H1 (cell line): Measurements from ENCODE around the gene AQP2. TPM values are rescaled to one million over a fixed set of nuclear protein-coding genes. Genes with fewer than 3 reads are reported as not detected.

Source experiments
- CTCF ChIA-PET: fragments of 300-600 bp; sonication (Branson Sonifier 250); formaldehyde crosslinking; loops from one replicate; lab custom pipeline; 2021; ENCODE audit not compliant: partially characterized antibody; lab: Charles Lee
- POLR2A ChIA-PET: fragments of 300-600 bp; sonication (Branson Sonifier 250); formaldehyde crosslinking; loops from one replicate; lab custom pipeline; 2021; ENCODE audit warnings: inconsistent platforms; ENCODE audit not compliant: partially characterized antibody; lab: Charles Lee
- DNase-seq, 2 experiments: peaks; one replicate each; pipeline versions ENCODE4 v3.0.0 to v3.0.0-alpha.2; 2010 to 2022; ENCODE audit warnings: low spot score in 2 of 2, low read depth in 1 of 2, mixed read lengths in 1 of 2
- FAIRE-seq: peaks from 2 replicates; lab custom pipeline; 2011; peaks lifted over from hg19 to GRCh38; lab: Jason Lieb, UNC
- H2AFZ ChIP-seq: 2 replicates; pipeline ENCODE4 v1.8.1; 2012; ENCODE audit warnings: low read length, inconsistent platforms
- H2AK5ac ChIP-seq: 2 replicates; pipeline ENCODE4 v1.6.1; 2013; ENCODE audit warnings: low read depth, low read length
- H2BK120ac ChIP-seq: replicated peaks from 2 replicates; pipeline ENCODE3; 2013; ENCODE audit warnings: low read depth, low read length, inconsistent platforms
- H2BK12ac ChIP-seq: 2 replicates; pipeline ENCODE4 v1.6.1; 2013; ENCODE audit warnings: low read depth, low read length
- H2BK15ac ChIP-seq: 2 replicates; pipeline ENCODE4 v1.6.1; 2013; ENCODE audit warnings: low read length
- H2BK20ac ChIP-seq: 2 replicates; pipeline ENCODE4 v1.6.1; 2013; ENCODE audit warnings: low read length
- H2BK5ac ChIP-seq: 2 replicates; pipeline ENCODE4 v1.6.1; 2013; ENCODE audit warnings: low read depth, low read length
- H3K14ac ChIP-seq: 2 replicates; pipeline ENCODE4 v1.6.1; 2013; ENCODE audit warnings: inconsistent platforms; ENCODE audit not compliant: insufficient read length
- H3K18ac ChIP-seq: 2 replicates; pipeline ENCODE4 v1.6.1; 2013; ENCODE audit warnings: low read length; ENCODE audit errors: extremely low read depth
- H3K23ac ChIP-seq: 2 replicates; pipeline ENCODE4 v1.6.1; 2013; ENCODE audit warnings: inconsistent platforms; ENCODE audit not compliant: insufficient read length
- H3K23me2 ChIP-seq: 2 replicates; pipeline ENCODE4 v1.6.1; 2013; ENCODE audit warnings: low read depth, low read length
- H3K27ac ChIP-seq: 2 replicates; pipeline ENCODE4 v1.6.1; 2011; ENCODE audit warnings: low read depth, low read length, inconsistent platforms
- H3K27me3 ChIP-seq, 4 experiments: replicated peaks in 1 of 4; 1 replicate in 1 of 4; 2 replicates in 3 of 4; pipeline versions ENCODE4 v1.6.1 to v1.8.1; 2011 to 2013; ENCODE audit warnings: low read length in 3 of 4, mild to moderate bottlenecking in 3 of 4, inconsistent platforms in 2 of 4, mixed read lengths in 2 of 4, moderate library complexity in 1 of 4; ENCODE audit not compliant: control insufficient read depth in 3 of 4, insufficient read depth in 3 of 4; ENCODE audit errors: extremely low read depth in 1 of 4
- H3K36me3 ChIP-seq, 4 experiments: 2 replicates each; pipeline versions ENCODE4 v1.6.1 to v1.8.1; 2011 to 2013; ENCODE audit warnings: mild to moderate bottlenecking in 4 of 4, low read length in 3 of 4, moderate library complexity in 2 of 4, control low read depth in 1 of 4, inconsistent platforms in 1 of 4; ENCODE audit not compliant: insufficient read depth in 4 of 4, control insufficient read depth in 2 of 4
- H3K4ac ChIP-seq: replicated peaks from 2 replicates; pipeline ENCODE3; 2013; ENCODE audit warnings: low read length, low read depth, mixed read lengths, inconsistent platforms; ENCODE audit not compliant: insufficient read length
- H3K4me1 ChIP-seq, 4 experiments: replicated peaks in 1 of 4; 1 replicate in 1 of 4; 2 replicates in 3 of 4; pipeline versions ENCODE4 v1.6.1 to v1.8.1; 2011 to 2013; ENCODE audit warnings: low read length in 3 of 4, inconsistent platforms in 2 of 4, mixed read lengths in 1 of 4; ENCODE audit not compliant: insufficient read depth in 4 of 4, control insufficient read depth in 3 of 4
- H3K4me2 ChIP-seq, 2 experiments: 2 replicates each; pipeline versions ENCODE4 v1.6.1 to v1.8.1; 2011 to 2013; ENCODE audit warnings: low read depth in 2 of 2, low read length in 2 of 2, control low read depth in 1 of 2, inconsistent platforms in 1 of 2, mild to moderate bottlenecking in 1 of 2; ENCODE audit not compliant: insufficient read depth in 1 of 2
- H3K4me3 ChIP-seq, 4 experiments: fragments of 200-600, 300-600 bp in 1 of 4; sonication (generic), shearing (Covaris generic), sonication (Bioruptor Twin) in 1 of 4; 2 replicates each; pipeline versions ENCODE4 v1.5.1 to v1.8.1; 2011 to 2016; ENCODE audit warnings: low read length in 4 of 4, low read depth in 3 of 4, control low read depth in 2 of 4, inconsistent platforms in 2 of 4, mild to moderate bottlenecking in 2 of 4, mixed read lengths in 1 of 4, moderate library complexity in 1 of 4; ENCODE audit not compliant: insufficient read depth in 2 of 4; ENCODE audit errors: extremely low read depth in 1 of 4
- H3K56ac ChIP-seq: replicated peaks from 2 replicates; pipeline ENCODE3; 2013; ENCODE audit warnings: low read depth, mild to moderate bottlenecking, mixed read lengths, low read length, inconsistent platforms; ENCODE audit not compliant: insufficient read length
- H3K79me1 ChIP-seq: 2 replicates; pipeline ENCODE4 v1.6.1; 2013; ENCODE audit warnings: low read depth, low read length, control low read depth
- H3K79me2 ChIP-seq, 2 experiments: 2 replicates each; pipeline versions ENCODE4 v1.6.1 to v1.8.1; 2012 to 2013; ENCODE audit warnings: low read length in 2 of 2, mild to moderate bottlenecking in 2 of 2, inconsistent platforms in 1 of 2; ENCODE audit not compliant: insufficient read depth in 2 of 2, control insufficient read depth in 1 of 2
- H3K9ac ChIP-seq, 4 experiments: replicated peaks in 1 of 4; 1 replicate in 1 of 4; 2 replicates in 3 of 4; pipeline versions ENCODE4 v1.6.1 to v1.8.1; 2011 to 2013; ENCODE audit warnings: low read depth in 3 of 4, low read length in 3 of 4, control low read depth in 2 of 4, mild to moderate bottlenecking in 2 of 4, moderate library complexity in 2 of 4, inconsistent platforms in 1 of 4; ENCODE audit errors: extremely low read depth in 1 of 4
- H3K9me3 ChIP-seq, 2 experiments: 2 replicates each; pipeline versions ENCODE4 v1.6.1 to v1.8.1; 2012 to 2013; ENCODE audit warnings: mild to moderate bottlenecking in 2 of 2, moderate library complexity in 2 of 2, control low read depth in 1 of 2, inconsistent platforms in 1 of 2, low read depth in 1 of 2, low read length in 1 of 2, mixed read lengths in 1 of 2; ENCODE audit not compliant: insufficient read depth in 2 of 2
- H4K20me1 ChIP-seq, 2 experiments: replicated peaks in 1 of 2; 2 replicates each; pipeline versions ENCODE3 to v1.8.1; 2011 to 2013; ENCODE audit warnings: inconsistent platforms in 2 of 2, low read length in 2 of 2, mild to moderate bottlenecking in 1 of 2; ENCODE audit not compliant: insufficient read depth in 2 of 2, control insufficient read depth in 1 of 2
- H4K5ac ChIP-seq: 2 replicates; pipeline ENCODE4 v1.6.1; 2013; ENCODE audit warnings: low read length, low read depth, mixed read lengths, inconsistent platforms; ENCODE audit not compliant: insufficient read length
- H4K8ac ChIP-seq: 2 replicates; pipeline ENCODE4 v1.8.0; 2013; ENCODE audit warnings: mild to moderate bottlenecking, moderate library complexity, low read length, inconsistent platforms; ENCODE audit not compliant: insufficient read depth; ENCODE audit errors: extremely low read depth
- H4K91ac ChIP-seq: replicated peaks from 2 replicates; pipeline ENCODE3; 2013; ENCODE audit warnings: low read length, mixed read lengths, inconsistent platforms; ENCODE audit not compliant: insufficient read length
- E2F6 ChIP-seq: IDR thresholded peaks from 2 replicates; pipeline ENCODE4 v1.6.1; 2012; ENCODE audit warnings: inconsistent platforms
- HDAC2 ChIP-seq, 2 experiments: fragments of 300-600 bp in 1 of 2; sonication (generic) in 1 of 2; IDR thresholded peaks; 2 replicates each; pipeline ENCODE4 v1.6.1; 2011 to 2012; ENCODE audit warnings: low read depth in 2 of 2, low read length in 2 of 2, mild to moderate bottlenecking in 2 of 2, moderate library complexity in 2 of 2, borderline replicate concordance in 1 of 2, inconsistent platforms in 1 of 2
- KDM5A ChIP-seq: fragments of 200-600 bp; IDR thresholded peaks from 2 replicates; pipeline ENCODE4 v1.7.1; 2012; ENCODE audit warnings: mild to moderate bottlenecking, low read length, inconsistent platforms, mixed read lengths
- PHF8 ChIP-seq: fragments of 200-600 bp; sonication (generic); conservative IDR thresholded peaks from 2 replicates; pipeline ENCODE4 v1.7.1; 2012; ENCODE audit warnings: low read depth, mild to moderate bottlenecking, inconsistent platforms, low read length, moderate library complexity
- SAP30 ChIP-seq: fragments of 300-600 bp; sonication (generic); IDR thresholded peaks from 2 replicates; pipeline ENCODE4 v1.7.1; 2012; ENCODE audit warnings: low read length, moderate library complexity, mild to moderate bottlenecking, inconsistent platforms; ENCODE audit not compliant: insufficient read depth, insufficient replicate concordance
- SP2 ChIP-seq: IDR thresholded peaks from 2 replicates; pipeline ENCODE4 v1.6.1; 2012; ENCODE audit warnings: mild to moderate bottlenecking, low read length, inconsistent platforms
- WGBS, 2 experiments: shearing (Covaris generic) in 1 of 2; methylation state at CpG; one replicate each; pipeline versions ENCODE4 v1.1.6 to v1.1.7; 2013 to 2015; ENCODE audit warnings: low lambda C conversion rate in 2 of 2, mixed read lengths in 2 of 2, inconsistent platforms in 1 of 2, low coverage in 1 of 2, missing lambda C conversion rate in 1 of 2; ENCODE audit not compliant: insufficient replicate concordance in 2 of 2, insufficient coverage in 1 of 2, insufficient read length in 1 of 2; ENCODE audit errors: extremely low coverage in 1 of 2, missing lambda C conversion rate in 1 of 2; 5-methylcytosine and 5-hydroxymethylcytosine counted together
- polyA plus RNA-seq, 7 experiments: library from polyadenylated mRNA; depleted of rRNA in 3 of 7; stranded (reverse) in 5 of 7; unstranded in 2 of 7; fragments of >200 nt in 5 of 7; fragments of 200-250 nt in 2 of 7; gene quantifications; 1 replicate in 5 of 7; 2 replicates in 1 of 7; 4 replicates in 1 of 7; pipeline versions ENCODE4 v1.2.1 to v1.2.3, GENCODE V29; 2011 to 2013; ENCODE audit warnings: missing spikeins in 2 of 7, mixed read lengths in 2 of 7
- total RNA-seq: library from RNA; stranded (reverse); fragmentation: NEBNext Ultra II Directional; extraction: Animal tissue kit (Norgen Biotek cat#: 25700); gene quantifications from 2 replicates; pipeline ENCODE4 v1.2.1, GENCODE V29; 2021

Gene AQP2
- total and polyA plus RNA-seq, 2 of the 8 experiments (the other 6 are each of a cell fraction or from before 2014, with no cell fraction given) = not detected

GRCh38 chr12:49943625-49943960 is 6.9 kb upstream of the AQP2 start:
- Histone ChIP-seq H3K27ac (no peak overlapping the region), H3K4ac (no peak overlapping the region), H3K79me2 (no peaks in the 10 kb centered on the region), H2BK5ac (no peak overlapping the region), H3K27me3 (peaks cover 0 to 3% (median 0%) of the 10 kb centered on the region in 4 experiments; a peak in 1 of 7 replicates), H4K5ac (no peak overlapping the region), H2BK15ac (no peak overlapping the region), H3K23ac (no peak overlapping the region), H2AK5ac (no peak overlapping the region), H3K9ac (no peak overlapping the region), H3K14ac (no peak overlapping the region), H3K79me1 (no peaks in the 10 kb centered on the region), H2BK12ac (no peak overlapping the region), H3K56ac (no peak overlapping the region), H3K4me2 (no peak overlapping the region), H3K4me1 (peaks cover 3 to 17% (median 4%) of the 10 kb centered on the region in 4 experiments; a peak in 6 of 7 replicates), H3K9me3 (no peaks in the 10 kb centered on the region), H4K20me1 (peaks cover 0 to 1% of the 10 kb centered on the region in 2 experiments), H4K8ac (no peak overlapping the region; the same call in 1 of the 2 replicates), H4K91ac (no peak overlapping the region), H2AFZ (no peak overlapping the region), H3K18ac (no peak overlapping the region), H2BK20ac (no peak overlapping the region), H2BK120ac (no peak overlapping the region), H3K23me2 (no peaks in the 10 kb centered on the region; the same call in 1 of the 2 replicates), H3K4me3 (no peak overlapping the region), H3K36me3 (no peaks in the 10 kb centered on the region)
- FAIRE-seq (no peak), DNase-seq (no peak)
- 89% methylated on average over 1 of the region's 1 CpG; no CpG with 5 or more reads in 1 of the 2 experiments for WGBS, 2 experiments
- TF ChIP-seq E2F6 (no peak), KDM5A (no peak), PHF8 (no peak), SP2 (no peak), SAP30 (no peak), HDAC2 (IDR thresholded peaks at IDR 0.05; ENCODE audit: borderline replicate concordance in 1 of 2, low read depth in 2 of 2, low read length in 2 of 2) (no peak)
- CTCF ChIA-PET = interaction anchor here (0.9 to 5.1 kb wide), 15 partner anchors 9 to 166 kb away, joined by 3 to 37 read pairs (median 5); no protein-coding TSS in a partner anchor
- POLR2A ChIA-PET = no interaction called here
